CD8-positive, alpha-beta memory T cell (primary cell): ENCODE data around the gene AMBRA1. TPM values are rescaled to one million over a fixed set of nuclear protein-coding genes. Genes with fewer than 3 reads are reported as not detected.

Experiments used
- CTCF ChIA-PET: fragments of 350-600 bp; sonication (Branson Sonifier 250); formaldehyde crosslinking; loops from one replicate; lab custom pipeline; 2021; ENCODE audit warnings: antibody characterized with exemption; lab: Charles Lee
- POLR2A ChIA-PET: fragments of 350-600 bp; sonication (Branson Sonifier 250); formaldehyde crosslinking; loops from one replicate; lab custom pipeline; 2021; ENCODE audit warnings: antibody characterized with exemption; lab: Charles Lee
- DNase-seq, 5 donors: peaks; one replicate each; pipeline versions ENCODE4 v3.0.0 to v3.0.0-alpha.2; 2020 to 2022; ENCODE audit warnings: mixed read lengths in 1 of 5
- H3K27ac ChIP-seq: one replicate; pipeline ENCODE4 v1.7.0; 2013; ENCODE audit warnings: low read depth, mild to moderate bottlenecking, low read length, moderate library complexity
- H3K27me3 ChIP-seq: 2 replicates; pipeline ENCODE4 v1.7.0; 2013; ENCODE audit warnings: low read length, mild to moderate bottlenecking; ENCODE audit not compliant: insufficient read depth, poor library complexity, severe bottlenecking
- H3K36me3 ChIP-seq: 2 replicates; pipeline ENCODE4 v1.7.0; 2013; ENCODE audit warnings: mild to moderate bottlenecking, low read length, moderate library complexity; ENCODE audit not compliant: insufficient read depth
- H3K4me1 ChIP-seq: 2 replicates; pipeline ENCODE4 v1.7.0; 2013; ENCODE audit warnings: mild to moderate bottlenecking, low read length, moderate library complexity; ENCODE audit not compliant: insufficient read depth
- H3K4me3 ChIP-seq: 2 replicates; pipeline ENCODE4 v1.7.0; 2013; ENCODE audit warnings: mild to moderate bottlenecking, low read length
- H3K9me3 ChIP-seq: 2 replicates; pipeline ENCODE4 v1.7.0; 2013; ENCODE audit warnings: mild to moderate bottlenecking, low read length
- H3K27ac Mint-ChIP-seq, 8 donors: one replicate each; pipeline ENCODE4 v1.8.0; 2020 to 2021; ENCODE audit warnings: mixed read lengths in 8 of 8, mild to moderate bottlenecking in 6 of 8, inconsistent platforms in 3 of 8, moderate library complexity in 3 of 8
- H3K27me3 Mint-ChIP-seq, 2 donors: one replicate each; pipeline ENCODE4 v1.8.0; 2020 to 2021; ENCODE audit warnings: mixed read lengths in 2 of 2, mild to moderate bottlenecking in 1 of 2, moderate library complexity in 1 of 2
- H3K36me3 Mint-ChIP-seq, 3 donors: one replicate each; pipeline ENCODE4 v1.8.0; 2020 to 2021; ENCODE audit warnings: mixed read lengths in 3 of 3, inconsistent platforms in 1 of 3, mild to moderate bottlenecking in 1 of 3
- H3K4me1 Mint-ChIP-seq, 3 donors: one replicate each; pipeline ENCODE4 v1.8.0; 2020 to 2021; ENCODE audit warnings: mixed read lengths in 3 of 3, inconsistent platforms in 1 of 3, mild to moderate bottlenecking in 1 of 3
- H3K4me3 Mint-ChIP-seq, 7 donors: one replicate each; pipeline ENCODE4 v1.8.0; 2020 to 2021; ENCODE audit warnings: mixed read lengths in 7 of 7, mild to moderate bottlenecking in 6 of 7, moderate library complexity in 4 of 7, inconsistent platforms in 2 of 7
- H3K9me3 Mint-ChIP-seq, 5 donors: one replicate each; pipeline ENCODE4 v1.8.0; 2020 to 2022; ENCODE audit warnings: mixed read lengths in 5 of 5, mild to moderate bottlenecking in 3 of 5, moderate library complexity in 2 of 5, inconsistent platforms in 1 of 5
- polyA plus RNA-seq: library from polyadenylated mRNA; unstranded; fragments of 300-500 nt; fragmentation: Illumina TruSeq; gene quantifications from one replicate; pipeline ENCODE4 v1.2.3, GENCODE V29; 2021
- total RNA-seq, 2 experiments: library from RNA; stranded (reverse); gene quantifications; one replicate each; pipeline ENCODE4 v1.2.3, GENCODE V29; 2021

The AMBRA1 gene
- total and polyA plus RNA-seq, 3 experiments from 2014 or later: 13.6 to 33.3 (median 31.3) TPM

GRCh38 chr11:46551261-46551660, 42.6 kb downstream of the AMBRA1 start:
- H3K27me3 Mint-ChIP-seq: no peaks in the 10 kb centered on the region
- H3K4me3 Mint-ChIP-seq: no peak overlapping the region
- peaks cover 35 to 57% (median 54%) of the 10 kb centered on the region in 3 donors for H3K4me1 Mint-ChIP-seq
- H3K4me3 ChIP-seq: no peak overlapping the region
- H3K9me3 Mint-ChIP-seq: no peaks in the 10 kb centered on the region
- H3K36me3 ChIP-seq: peaks cover 11% of the 10 kb centered on the region
- no peak for DNase-seq
- H3K27me3 ChIP-seq: no peaks in the 10 kb centered on the region
- peaks cover 0 to 25% (median 10%) of the 10 kb centered on the region in 3 donors for H3K36me3 Mint-ChIP-seq
- H3K27ac Mint-ChIP-seq: no peak overlapping the region
- no peaks in the 10 kb centered on the region for H3K9me3 ChIP-seq
- POLR2A ChIA-PET: no interaction called here
- CTCF ChIA-PET: no interaction called here
- peaks cover 28% of the 10 kb centered on the region for H3K4me1 ChIP-seq
- H3K27ac ChIP-seq: no peak overlapping the region

- Mint-ChIP-seq H3K4me1 (peaks cover 10 to 33% (median 28%) of the 10 kb centered on the region in 3 donors), H3K27me3 (no peaks in the 10 kb centered on the region), H3K36me3 (peaks cover 10 to 58% (median 33%) of the 10 kb centered on the region in 3 donors), H3K9me3 (no peaks in the 10 kb centered on the region), H3K27ac (peak overlapping the region in 1 of 8 donors; percentile 17), H3K4me3 (no peak overlapping the region)
- CTCF ChIA-PET: interaction anchor here (0.9 kb wide), 1 partner anchor 308 kb away, joined by 3 read pairs; no protein-coding TSS in a partner anchor
- no peak for DNase-seq
- POLR2A ChIA-PET: no interaction called here
- no peaks in the 10 kb centered on the region for H3K4me1 ChIP-seq
- H3K36me3 ChIP-seq: peaks cover 35% of the 10 kb centered on the region
- H3K27me3 ChIP-seq: no peaks in the 10 kb centered on the region
- H3K27ac ChIP-seq: no peak overlapping the region
- H3K9me3 ChIP-seq: no peaks in the 10 kb centered on the region
- H3K4me3 ChIP-seq: no peak overlapping the region
These were observed 46.2 kb downstream of the AMBRA1 start for GRCh38 chr11:46547579-46547978.

DNA sequence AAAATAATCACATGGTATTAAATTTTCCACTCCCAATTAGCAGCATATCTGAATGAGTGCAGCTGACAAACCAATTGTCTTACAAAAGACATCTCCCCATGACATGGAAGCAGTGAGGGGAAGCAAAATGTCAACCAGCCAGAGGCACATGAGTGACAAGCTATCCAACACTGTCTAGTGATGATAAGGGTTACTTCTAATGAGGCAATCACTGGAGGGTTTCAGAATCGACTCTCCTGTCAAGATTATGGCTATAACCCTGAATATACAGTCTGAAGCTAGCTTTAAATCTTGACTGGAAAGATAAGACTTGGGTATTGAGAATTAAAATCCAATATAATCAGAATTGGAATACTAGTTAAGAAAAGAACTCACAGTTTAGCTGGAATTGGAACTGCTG, 50.3 kb downstream of the AMBRA1 start:
- H3K36me3 Mint-ChIP-seq: peaks cover 14 to 88% (median 43%) of the 10 kb centered on the region in 3 donors
- no peaks in the 10 kb centered on the region for H3K27me3 Mint-ChIP-seq
- no peaks in the 10 kb centered on the region for H3K4me1 ChIP-seq
- CTCF ChIA-PET: no interaction called here
- no peak overlapping the region for H3K27ac ChIP-seq
- H3K4me3 ChIP-seq: no peak overlapping the region
- no peak for DNase-seq
- peak overlapping the region in 3 of 8 donors; percentile 42 to 51 (median 46) for H3K27ac Mint-ChIP-seq
- H3K27me3 ChIP-seq: no peaks in the 10 kb centered on the region
- peaks cover 56% of the 10 kb centered on the region for H3K36me3 ChIP-seq
- peaks cover 4 to 21% (median 13%) of the 10 kb centered on the region in 3 donors for H3K4me1 Mint-ChIP-seq
- H3K9me3 Mint-ChIP-seq: no peaks in the 10 kb centered on the region
- POLR2A ChIA-PET: no interaction called here
- H3K9me3 ChIP-seq: no peaks in the 10 kb centered on the region
- H3K4me3 Mint-ChIP-seq: no peak overlapping the region

DNA sequence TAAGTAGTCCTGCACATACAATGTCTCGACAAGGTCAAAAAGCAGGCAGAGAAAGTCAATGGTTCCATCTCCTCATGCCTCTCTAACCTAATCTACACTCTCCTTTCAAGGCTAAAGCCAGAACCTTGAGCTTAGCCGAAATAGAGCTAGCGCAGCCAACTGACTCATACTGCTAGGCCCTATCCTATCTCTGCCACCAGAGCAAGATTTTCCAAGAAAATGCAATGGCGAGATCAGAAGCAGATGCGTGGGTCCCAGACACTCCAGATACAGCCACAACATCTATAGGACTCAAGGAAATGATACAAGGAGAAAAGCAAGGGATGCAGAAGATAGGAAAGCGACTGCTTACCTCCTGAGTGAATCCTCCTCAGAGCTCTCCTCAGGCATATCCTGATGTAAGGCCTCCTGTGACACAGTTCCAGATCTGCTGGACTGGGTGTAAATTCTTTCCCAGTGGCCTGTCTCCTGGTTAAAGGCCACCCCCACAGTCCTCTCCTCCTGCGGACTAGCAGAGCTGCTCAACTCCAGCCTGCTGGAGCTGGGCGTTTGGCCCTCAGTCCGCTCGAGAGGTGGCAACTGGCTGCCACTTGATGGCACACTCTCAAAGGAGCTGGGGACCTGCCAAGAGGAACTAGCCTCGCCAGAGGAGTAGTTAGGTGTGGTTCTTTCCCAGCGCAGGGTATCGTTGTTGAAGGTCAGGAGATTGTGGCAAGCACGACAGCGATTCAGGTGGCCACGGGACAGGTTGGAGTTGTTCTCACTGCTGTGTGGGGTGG, 52.0 kb downstream of the AMBRA1 start:
- peaks cover 12 to 28% (median 15%) of the 10 kb centered on the region in 3 donors for H3K4me1 Mint-ChIP-seq
- H3K4me3 Mint-ChIP-seq: no peak overlapping the region

GRCh38 chr11:46540807-46541206, 53.0 kb downstream of the AMBRA1 start:
- no peaks in the 10 kb centered on the region for H3K4me1 ChIP-seq
- no peaks in the 10 kb centered on the region for H3K27me3 Mint-ChIP-seq
- no peak overlapping the region for H3K4me3 Mint-ChIP-seq
- H3K27ac ChIP-seq: no peak overlapping the region
- H3K4me3 ChIP-seq: no peak overlapping the region
- ChIA-PET POLR2A (no interaction called here), CTCF (interaction anchor here (1.1 to 1.7 kb wide), 2 partner anchors 11 to 21 kb away, joined by 3 to 4 read pairs; no protein-coding TSS in a partner anchor)
- H3K27me3 ChIP-seq: no peaks in the 10 kb centered on the region
- DNase-seq: no peak
- peak overlapping the region in 1 of 8 donors; percentile 24 for H3K27ac Mint-ChIP-seq
- H3K9me3 ChIP-seq: no peaks in the 10 kb centered on the region
- H3K36me3 Mint-ChIP-seq: peaks cover 14 to 65% (median 32%) of the 10 kb centered on the region in 3 donors
- H3K9me3 Mint-ChIP-seq: no peaks in the 10 kb centered on the region
- peaks cover 43% of the 10 kb centered on the region for H3K36me3 ChIP-seq
- peaks cover 19 to 37% (median 23%) of the 10 kb centered on the region in 3 donors for H3K4me1 Mint-ChIP-seq

More for the DNA sequence above, 52.0 kb downstream of the AMBRA1 start:
- H3K36me3 ChIP-seq: peaks cover 48% of the 10 kb centered on the region
- peak overlapping the region in 1 of 8 donors; percentile 47 for H3K27ac Mint-ChIP-seq
- peaks cover 14 to 73% (median 35%) of the 10 kb centered on the region in 3 donors for H3K36me3 Mint-ChIP-seq
- POLR2A ChIA-PET: no interaction called here
- H3K9me3 Mint-ChIP-seq: no peaks in the 10 kb centered on the region
- no peaks in the 10 kb centered on the region for H3K27me3 ChIP-seq
- H3K9me3 ChIP-seq: no peaks in the 10 kb centered on the region
- DNase-seq: no peak
- no peak overlapping the region for H3K27ac ChIP-seq
- no peaks in the 10 kb centered on the region for H3K27me3 Mint-ChIP-seq
- H3K4me3 ChIP-seq: no peak overlapping the region
- CTCF ChIA-PET: interaction anchor here (1.1 to 1.7 kb wide), 2 partner anchors 12 to 22 kb away, joined by 3 to 4 read pairs; no protein-coding TSS in a partner anchor
- H3K4me1 ChIP-seq: no peaks in the 10 kb centered on the region

GRCh38 chr11:46537537-46538295, 56.1 kb downstream of the AMBRA1 start:
- Histone ChIP-seq H3K4me3 (no peak overlapping the region), H3K27ac (no peak overlapping the region), H3K36me3 (peaks cover 23% of the 10 kb centered on the region), H3K9me3 (no peaks in the 10 kb centered on the region), H3K4me1 (no peaks in the 10 kb centered on the region), H3K27me3 (no peaks in the 10 kb centered on the region)
- Mint-ChIP-seq H3K27me3 (no peaks in the 10 kb centered on the region), H3K4me3 (no peak overlapping the region), H3K9me3 (no peaks in the 10 kb centered on the region), H3K36me3 (peaks cover 4 to 46% (median 12%) of the 10 kb centered on the region in 3 donors), H3K4me1 (peaks cover 32 to 54% (median 37%) of the 10 kb centered on the region in 3 donors), H3K27ac (peak overlapping the region in 3 of 8 donors; percentile 15 to 62 (median 22))
- peak; percentile 29 to 74 (median 44) for DNase-seq
- CTCF ChIA-PET: interaction anchor here (1.1 to 2.5 kb wide), 3 partner anchors 8 to 573 kb away, joined by 3 to 8 read pairs (median 4); no protein-coding TSS in a partner anchor
- POLR2A ChIA-PET: no interaction called here

DNA sequence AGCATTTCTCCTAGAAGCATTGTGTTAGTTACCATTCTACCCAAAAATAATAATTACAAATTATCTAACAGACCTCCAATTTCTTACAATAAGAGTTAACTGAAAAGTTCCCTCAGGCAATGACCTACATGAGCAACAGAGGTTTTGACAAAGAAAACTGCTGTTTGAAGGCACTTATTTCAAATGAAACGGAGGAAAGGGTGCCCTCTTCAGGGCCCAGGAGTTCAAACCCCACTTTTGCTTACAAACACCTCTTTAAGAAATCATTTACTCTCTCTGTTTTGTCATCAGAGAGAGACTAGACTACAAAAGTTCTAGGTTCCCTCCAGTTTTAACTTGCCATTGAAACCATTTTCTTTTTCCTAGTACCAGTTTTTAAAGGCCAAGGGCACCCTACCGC, 56.7 kb downstream of the AMBRA1 start:
- DNase-seq: no peak
- Mint-ChIP-seq H3K27ac (peak overlapping the region in 1 of 8 donors; percentile 22), H3K27me3 (no peaks in the 10 kb centered on the region), H3K36me3 (peaks cover 4 to 42% (median 12%) of the 10 kb centered on the region in 3 donors), H3K4me3 (no peak overlapping the region), H3K4me1 (peaks cover 32 to 55% (median 37%) of the 10 kb centered on the region in 3 donors), H3K9me3 (no peaks in the 10 kb centered on the region)
- Histone ChIP-seq H3K4me3 (no peak overlapping the region), H3K9me3 (no peaks in the 10 kb centered on the region), H3K4me1 (no peaks in the 10 kb centered on the region), H3K36me3 (peaks cover 17% of the 10 kb centered on the region), H3K27ac (no peak overlapping the region), H3K27me3 (no peaks in the 10 kb centered on the region)
- CTCF ChIA-PET: interaction anchor here (1.1 to 2.5 kb wide), 3 partner anchors 8 to 573 kb away, joined by 3 to 8 read pairs (median 4); no protein-coding TSS in a partner anchor
- POLR2A ChIA-PET: no interaction called here
